HCEC 1CT (cell line): ENCODE data around the gene SORCS2.

Source experiments
- DNase-seq: peaks from one replicate; pipeline ENCODE4 v3.0.0-alpha.2; 2017

Gene SORCS2

DNA sequence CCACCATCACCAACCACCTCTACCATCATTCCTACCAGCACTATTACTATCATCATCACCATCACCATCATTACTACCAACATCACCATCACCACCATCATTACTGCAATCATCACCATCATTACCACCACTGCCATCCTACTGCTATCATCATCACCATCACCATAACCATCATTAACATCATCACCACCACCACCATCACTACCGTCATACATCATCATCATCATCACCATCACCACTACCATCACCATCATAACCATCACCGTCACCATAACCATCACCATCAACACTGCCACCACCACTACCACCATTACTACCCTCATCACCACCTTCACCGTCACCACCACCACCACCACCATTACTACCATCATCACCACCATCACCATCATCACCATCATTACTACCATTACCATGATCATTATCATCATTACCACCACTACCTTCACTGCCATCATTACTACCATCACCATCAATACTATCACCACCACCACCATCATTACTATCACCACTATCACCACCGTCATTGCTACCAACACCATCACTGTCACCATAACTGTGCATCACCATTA is 170.6 kb downstream of the SORCS2 start:
- no peak for DNase-seq

DNA sequence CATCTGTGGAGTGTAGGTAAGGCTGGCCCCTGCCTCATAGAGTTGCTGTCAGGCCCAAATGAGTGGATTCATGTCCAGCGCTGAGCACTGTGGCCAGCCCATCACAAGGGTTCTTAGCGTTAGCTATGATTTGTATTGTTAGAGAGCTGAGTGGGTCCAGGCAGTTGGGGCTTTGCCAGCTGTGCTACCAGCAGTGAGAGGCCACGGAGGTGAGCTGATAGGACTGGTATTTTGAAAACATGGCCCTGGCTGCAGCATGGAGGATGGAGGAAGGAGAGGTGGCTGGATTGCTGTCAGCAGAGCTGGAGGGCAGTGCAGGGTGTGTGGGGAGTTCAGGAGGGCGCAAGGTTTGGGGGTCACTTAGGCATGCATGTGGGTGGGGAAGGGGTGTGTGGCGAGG is 172.6 kb downstream of the SORCS2 start:
- no peak for DNase-seq

GRCh38 chr4:7365462-7366179 is 173.3 kb downstream of the SORCS2 start:
- no peak for DNase-seq

GRCh38 chr4:7366180-7366945 is 174.0 kb downstream of the SORCS2 start:
- DNase-seq: no peak

- DNase-seq: no peak
These were observed 174.6 kb downstream of the SORCS2 start for GRCh38 chr4:7366954-7367353.

DNA sequence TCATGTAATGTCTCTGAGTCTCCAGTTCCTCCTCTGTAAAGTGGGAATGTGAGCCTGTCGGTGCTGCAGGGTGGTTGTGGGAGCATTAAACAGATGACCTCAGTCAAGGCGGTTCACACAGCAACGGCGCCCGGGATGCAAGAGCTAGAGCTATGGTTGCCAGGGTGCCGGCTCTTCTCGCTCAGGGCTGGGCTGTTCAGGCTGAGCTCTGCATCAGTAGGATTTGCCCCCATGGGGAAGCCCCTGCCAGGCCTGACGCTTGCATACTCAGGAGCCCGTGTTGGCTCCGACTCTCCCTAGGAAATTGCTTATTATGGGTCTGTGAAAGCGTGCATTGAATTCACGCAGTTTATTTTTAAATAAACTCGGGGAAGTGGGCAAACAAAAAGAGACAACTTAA is 175.1 kb downstream of the SORCS2 start:
- DNase-seq: no peak

DNA sequence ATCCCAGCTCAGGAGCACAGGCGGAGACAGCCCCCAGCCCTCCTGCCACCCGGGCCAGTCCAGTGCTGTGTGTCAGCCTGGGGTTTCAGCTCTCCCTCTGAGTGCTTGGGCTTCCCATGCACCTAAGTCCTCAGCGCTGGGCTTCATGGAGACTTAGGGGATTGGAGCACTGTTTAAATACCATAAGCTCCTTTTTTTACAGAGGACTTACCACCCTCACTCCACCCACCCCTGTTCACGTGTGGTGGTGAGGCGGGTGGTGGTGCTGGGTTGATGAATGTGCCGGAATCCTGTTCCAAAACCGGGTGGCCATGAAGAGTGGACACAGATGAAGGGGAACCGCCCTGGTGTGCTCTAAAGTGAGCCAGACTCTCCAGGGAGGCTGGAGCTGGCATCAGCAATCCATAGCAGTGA is 175.5 kb downstream of the SORCS2 start:
- no peak for DNase-seq

DNA sequence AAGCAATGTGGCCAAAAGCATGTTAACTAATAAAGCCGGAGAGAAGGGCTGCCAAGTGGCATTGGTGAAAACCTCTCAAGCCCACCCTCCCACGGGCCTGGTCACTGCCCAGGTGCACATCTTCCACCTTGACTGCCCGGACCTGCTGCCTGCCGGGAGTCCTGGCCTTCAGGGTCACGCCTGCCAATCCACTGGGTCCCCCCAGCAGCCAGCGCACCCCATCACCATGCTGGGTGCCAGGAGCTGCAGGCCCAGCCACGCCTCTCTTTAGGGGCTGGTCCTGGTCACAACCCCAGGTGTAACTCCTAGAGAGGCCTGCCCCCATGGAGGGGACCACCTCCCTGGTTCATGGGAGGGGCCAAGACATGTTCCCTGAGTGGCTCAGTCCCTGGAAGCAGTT is 176.0 kb downstream of the SORCS2 start:
- DNase-seq: no peak

DNA sequence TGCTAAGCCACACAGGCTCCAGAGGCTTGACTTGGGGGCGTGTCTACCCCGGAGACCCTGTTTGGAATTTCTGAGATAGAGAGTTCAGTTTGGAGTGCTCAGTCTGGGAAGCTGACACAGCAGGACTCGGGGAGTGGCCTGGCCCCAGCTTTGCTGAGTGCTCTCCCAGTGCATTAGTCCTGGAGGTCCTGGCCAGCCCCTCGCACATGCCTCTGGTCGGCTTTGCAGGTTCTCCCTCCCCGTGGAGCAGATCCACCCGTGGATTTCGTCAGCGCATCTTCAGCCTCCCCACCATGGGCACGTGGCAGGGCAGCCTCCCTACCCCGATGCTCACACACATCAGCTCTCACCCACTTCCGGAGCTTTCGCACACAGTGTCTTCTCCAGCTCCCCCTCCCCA is 177.2 kb downstream of the SORCS2 start:
- no peak for DNase-seq

- no peak for DNase-seq
These were observed 177.7 kb downstream of the SORCS2 start for GRCh38 chr4:7370038-7370437.

DNA sequence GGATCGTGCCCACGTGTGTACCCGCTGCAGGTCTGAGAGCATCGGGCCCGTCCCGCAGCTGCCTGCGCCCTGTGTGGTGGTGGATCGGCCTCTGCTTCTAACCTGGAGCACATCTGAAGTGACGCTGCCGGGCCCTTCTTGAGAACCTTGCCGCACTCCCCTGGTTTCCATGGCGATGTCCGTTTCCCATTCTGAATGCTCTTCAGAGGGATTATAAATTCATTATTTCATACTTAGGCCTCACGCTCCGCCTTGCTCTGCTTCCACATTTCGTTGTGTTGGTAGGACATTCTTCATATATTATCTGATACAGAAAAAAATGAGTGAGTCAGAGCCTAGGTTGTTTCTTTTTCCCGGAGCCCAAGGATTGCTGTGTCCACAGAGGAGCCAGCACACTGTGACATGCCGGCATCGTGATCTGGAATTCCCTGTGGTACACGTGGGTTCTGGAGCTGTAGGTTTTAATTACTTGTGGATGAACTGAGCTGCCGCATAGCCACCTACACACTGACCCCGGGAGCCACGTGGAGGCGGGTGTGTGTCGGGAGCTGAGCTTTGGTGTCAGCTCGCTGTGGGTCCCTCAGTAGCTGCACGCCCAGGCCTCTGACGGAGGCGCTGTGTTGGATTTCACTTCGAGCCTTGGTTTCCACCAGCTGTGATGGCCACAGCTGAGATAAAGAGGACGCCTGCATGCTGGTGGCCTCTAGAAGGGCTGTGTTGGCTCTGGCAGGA is 179.0 kb downstream of the SORCS2 start:
- no peak for DNase-seq

- DNase-seq: no peak
These were observed 180.3 kb downstream of the SORCS2 start for GRCh38 chr4:7372673-7373072.

GRCh38 chr4:7374571-7374970 is 182.2 kb downstream of the SORCS2 start:
- no peak for DNase-seq

- no peak for DNase-seq
These were observed 183.1 kb downstream of the SORCS2 start for GRCh38 chr4:7375427-7375826.

GRCh38 chr4:7377223-7377865 is 185.0 kb downstream of the SORCS2 start:
- DNase-seq: no peak

GRCh38 chr4:7379186-7379585 is 186.8 kb downstream of the SORCS2 start:
- no peak for DNase-seq

GRCh38 chr4:7379719-7380118 is 187.4 kb downstream of the SORCS2 start:
- DNase-seq: no peak

GRCh38 chr4:7381221-7381889 is 189.0 kb downstream of the SORCS2 start:
- DNase-seq: no peak

DNA sequence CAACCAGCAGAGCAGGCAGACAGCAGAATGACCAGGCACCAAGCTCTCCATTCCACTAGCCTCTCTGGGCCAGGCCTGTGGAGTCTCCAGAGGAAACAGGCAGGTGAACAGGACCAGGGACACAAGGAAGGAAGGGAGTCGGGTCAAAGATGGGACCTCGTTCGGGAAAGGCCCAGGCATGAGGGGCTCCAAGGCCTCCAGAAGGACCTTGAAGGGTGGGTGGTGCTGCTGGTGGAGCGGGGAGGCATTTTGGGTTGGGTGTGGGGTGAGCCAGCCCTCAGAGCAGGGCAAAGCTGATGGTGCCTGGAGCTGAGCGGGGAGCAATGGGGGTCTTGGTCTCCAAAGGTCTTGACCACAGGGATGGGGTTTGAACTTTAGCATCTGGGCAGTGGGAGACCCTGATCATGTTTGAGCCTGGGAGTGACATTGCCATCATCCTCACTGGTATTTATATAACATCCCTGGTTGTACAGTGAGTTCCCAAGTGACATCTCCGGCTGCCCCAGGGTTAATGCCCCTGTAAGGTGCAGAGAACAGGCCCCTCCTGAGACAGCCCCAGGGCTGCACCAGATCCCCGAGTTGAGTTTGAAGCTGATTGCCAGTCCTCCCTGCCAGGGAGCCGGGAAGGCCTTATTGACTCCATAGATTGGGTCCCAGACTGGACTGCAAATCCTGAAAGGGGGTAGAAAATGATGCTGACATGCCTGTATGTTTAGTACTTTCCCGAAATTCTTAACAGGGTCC is 189.7 kb downstream of the SORCS2 start:
- DNase-seq: no peak

GRCh38 chr4:7382634-7383014 is 190.3 kb downstream of the SORCS2 start:
- no peak for DNase-seq

DNA sequence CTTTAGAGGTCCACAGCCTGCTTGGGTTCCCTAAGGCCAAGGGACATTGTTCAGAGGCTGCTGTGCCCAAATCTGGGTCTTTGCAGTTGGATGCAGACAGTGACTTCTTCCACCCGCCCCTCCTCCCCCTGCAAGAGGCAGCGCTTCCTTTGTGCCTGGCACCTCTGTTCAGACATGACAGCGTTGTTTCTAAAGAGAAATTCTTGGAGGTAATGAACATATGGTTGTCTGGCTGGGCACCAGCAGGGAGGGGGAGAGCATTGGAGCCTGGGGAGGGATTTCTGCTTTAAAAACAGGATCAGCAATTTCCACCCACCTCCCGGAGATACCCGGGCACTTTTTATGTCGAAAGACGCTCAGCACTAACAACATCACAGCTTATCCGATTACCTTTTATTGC is 190.9 kb downstream of the SORCS2 start:
- no peak for DNase-seq
